Measurements from ENCODE around the gene OR2AG1.

GRCh38 chr11:6834021-6834420 lies 51.2 kb downstream of the OR2AG1 start:
- TF ChIP-seq, protein P1, sequence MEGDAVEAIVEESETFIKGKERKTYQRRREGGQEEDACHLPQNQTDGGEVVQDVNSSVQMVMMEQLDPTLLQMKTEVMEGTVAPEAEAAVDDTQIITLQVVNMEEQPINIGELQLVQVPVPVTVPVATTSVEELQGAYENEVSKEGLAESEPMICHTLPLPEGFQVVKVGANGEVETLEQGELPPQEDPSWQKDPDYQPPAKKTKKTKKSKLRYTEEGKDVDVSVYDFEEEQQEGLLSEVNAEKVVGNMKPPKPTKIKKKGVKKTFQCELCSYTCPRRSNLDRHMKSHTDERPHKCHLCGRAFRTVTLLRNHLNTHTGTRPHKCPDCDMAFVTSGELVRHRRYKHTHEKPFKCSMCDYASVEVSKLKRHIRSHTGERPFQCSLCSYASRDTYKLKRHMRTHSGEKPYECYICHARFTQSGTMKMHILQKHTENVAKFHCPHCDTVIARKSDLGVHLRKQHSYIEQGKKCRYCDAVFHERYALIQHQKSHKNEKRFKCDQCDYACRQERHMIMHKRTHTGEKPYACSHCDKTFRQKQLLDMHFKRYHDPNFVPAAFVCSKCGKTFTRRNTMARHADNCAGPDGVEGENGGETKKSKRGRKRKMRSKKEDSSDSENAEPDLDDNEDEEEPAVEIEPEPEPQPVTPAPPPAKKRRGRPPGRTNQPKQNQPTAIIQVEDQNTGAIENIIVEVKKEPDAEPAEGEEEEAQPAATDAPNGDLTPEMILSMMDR (IDR thresholded peaks at IDR 0.05) = no peak
- TF ChIP-seq, protein P2, sequence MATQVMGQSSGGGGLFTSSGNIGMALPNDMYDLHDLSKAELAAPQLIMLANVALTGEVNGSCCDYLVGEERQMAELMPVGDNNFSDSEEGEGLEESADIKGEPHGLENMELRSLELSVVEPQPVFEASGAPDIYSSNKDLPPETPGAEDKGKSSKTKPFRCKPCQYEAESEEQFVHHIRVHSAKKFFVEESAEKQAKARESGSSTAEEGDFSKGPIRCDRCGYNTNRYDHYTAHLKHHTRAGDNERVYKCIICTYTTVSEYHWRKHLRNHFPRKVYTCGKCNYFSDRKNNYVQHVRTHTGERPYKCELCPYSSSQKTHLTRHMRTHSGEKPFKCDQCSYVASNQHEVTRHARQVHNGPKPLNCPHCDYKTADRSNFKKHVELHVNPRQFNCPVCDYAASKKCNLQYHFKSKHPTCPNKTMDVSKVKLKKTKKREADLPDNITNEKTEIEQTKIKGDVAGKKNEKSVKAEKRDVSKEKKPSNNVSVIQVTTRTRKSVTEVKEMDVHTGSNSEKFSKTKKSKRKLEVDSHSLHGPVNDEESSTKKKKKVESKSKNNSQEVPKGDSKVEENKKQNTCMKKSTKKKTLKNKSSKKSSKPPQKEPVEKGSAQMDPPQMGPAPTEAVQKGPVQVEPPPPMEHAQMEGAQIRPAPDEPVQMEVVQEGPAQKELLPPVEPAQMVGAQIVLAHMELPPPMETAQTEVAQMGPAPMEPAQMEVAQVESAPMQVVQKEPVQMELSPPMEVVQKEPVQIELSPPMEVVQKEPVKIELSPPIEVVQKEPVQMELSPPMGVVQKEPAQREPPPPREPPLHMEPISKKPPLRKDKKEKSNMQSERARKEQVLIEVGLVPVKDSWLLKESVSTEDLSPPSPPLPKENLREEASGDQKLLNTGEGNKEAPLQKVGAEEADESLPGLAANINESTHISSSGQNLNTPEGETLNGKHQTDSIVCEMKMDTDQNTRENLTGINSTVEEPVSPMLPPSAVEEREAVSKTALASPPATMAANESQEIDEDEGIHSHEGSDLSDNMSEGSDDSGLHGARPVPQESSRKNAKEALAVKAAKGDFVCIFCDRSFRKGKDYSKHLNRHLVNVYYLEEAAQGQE (IDR thresholded peaks at IDR 0.05; ENCODE audit: insufficient read depth in 1 of 2, low read depth in 2 of 2, low read length in 1 of 2) = no peak
- TF ChIP-seq POLR2AphosphoS5 (IDR thresholded peaks at IDR 0.05; ENCODE audit: low read depth, low read length) (no peak), TCF7L2 (IDR thresholded peaks at IDR 0.05; ENCODE audit: low read depth, low read length) (no peak)
